ENCODE measurements around the gene MFSD6L. TPM values are rescaled to one million over a fixed set of nuclear protein-coding genes. Genes with fewer than 3 reads are reported as not detected.

The MFSD6L gene
- total and polyA plus RNA-seq, 3 donors from 2014 or later, result 14.2 to 56.5 (median 16.1) TPM

DNA sequence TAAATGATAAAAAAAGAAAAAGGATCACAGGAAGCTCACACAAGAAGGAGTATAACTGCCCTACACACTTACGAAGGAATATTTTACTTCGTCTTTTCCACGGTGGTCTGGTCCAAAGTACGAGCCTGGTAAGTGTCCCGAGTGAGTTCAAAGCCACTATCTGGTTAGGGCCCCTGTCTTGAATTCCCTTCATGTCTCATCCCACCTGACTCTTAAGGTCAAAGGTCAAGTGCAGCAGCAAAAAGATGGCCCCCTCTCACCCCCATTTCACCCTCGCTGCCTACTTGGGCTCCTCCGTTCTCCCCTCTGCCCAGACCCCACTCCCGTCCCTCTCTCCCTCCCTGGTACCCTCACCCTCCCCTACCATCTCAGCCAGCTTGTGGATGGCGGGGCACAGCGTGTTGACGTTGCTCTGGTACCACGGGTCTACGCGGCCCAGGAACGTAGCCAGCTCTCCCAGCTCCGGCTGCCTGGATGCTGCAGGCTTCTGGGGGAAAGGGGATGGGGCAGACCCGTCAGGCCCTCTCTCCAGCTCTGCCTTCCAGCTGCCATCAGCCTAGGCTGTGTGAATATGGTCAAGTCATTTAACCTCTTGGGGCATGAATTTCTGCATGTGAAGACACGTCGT, 27.8 kb upstream of the MFSD6L start:
- DNase-seq, result no peak
- H3K27ac ChIP-seq, result no peak overlapping the region
- no peaks in the 10 kb centered on the region for H3K4me1 ChIP-seq
- no peaks in the 10 kb centered on the region for H3K9me3 ChIP-seq
- WGBS, 2 donors, result 69 to 77% methylated on average over 19 of the region's 19 CpGs
- H3K4me3 ChIP-seq, result no peak overlapping the region
- TF ChIP-seq, protein P1, sequence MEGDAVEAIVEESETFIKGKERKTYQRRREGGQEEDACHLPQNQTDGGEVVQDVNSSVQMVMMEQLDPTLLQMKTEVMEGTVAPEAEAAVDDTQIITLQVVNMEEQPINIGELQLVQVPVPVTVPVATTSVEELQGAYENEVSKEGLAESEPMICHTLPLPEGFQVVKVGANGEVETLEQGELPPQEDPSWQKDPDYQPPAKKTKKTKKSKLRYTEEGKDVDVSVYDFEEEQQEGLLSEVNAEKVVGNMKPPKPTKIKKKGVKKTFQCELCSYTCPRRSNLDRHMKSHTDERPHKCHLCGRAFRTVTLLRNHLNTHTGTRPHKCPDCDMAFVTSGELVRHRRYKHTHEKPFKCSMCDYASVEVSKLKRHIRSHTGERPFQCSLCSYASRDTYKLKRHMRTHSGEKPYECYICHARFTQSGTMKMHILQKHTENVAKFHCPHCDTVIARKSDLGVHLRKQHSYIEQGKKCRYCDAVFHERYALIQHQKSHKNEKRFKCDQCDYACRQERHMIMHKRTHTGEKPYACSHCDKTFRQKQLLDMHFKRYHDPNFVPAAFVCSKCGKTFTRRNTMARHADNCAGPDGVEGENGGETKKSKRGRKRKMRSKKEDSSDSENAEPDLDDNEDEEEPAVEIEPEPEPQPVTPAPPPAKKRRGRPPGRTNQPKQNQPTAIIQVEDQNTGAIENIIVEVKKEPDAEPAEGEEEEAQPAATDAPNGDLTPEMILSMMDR (IDR thresholded peaks at IDR 0.05), result no peak
- TF ChIP-seq POLR2A (IDR thresholded peaks at IDR 0.05), result no peak
- intact Hi-C loops (cut with DNase I; ENCODE audit: low total_unique reads), result no loop called here
- no peaks in the 10 kb centered on the region for H3K27me3 ChIP-seq
- H3K36me3 ChIP-seq (ENCODE audit: low read depth, missing control alignments), result no peaks in the 10 kb centered on the region

- intact Hi-C loops (cut with DNase I; ENCODE audit: low total_unique reads), result no loop called here
- no peak overlapping the region for H3K27ac ChIP-seq
- H3K4me3 ChIP-seq, result no peak overlapping the region
- no peaks in the 10 kb centered on the region for H3K27me3 ChIP-seq
- H3K4me1 ChIP-seq, result no peaks in the 10 kb centered on the region
- H3K9me3 ChIP-seq, result no peaks in the 10 kb centered on the region
- TF ChIP-seq, protein P1 (IDR thresholded peaks at IDR 0.05), result no peak
- no peak for TF ChIP-seq POLR2A (IDR thresholded peaks at IDR 0.05)
- 58 to 69% methylated on average over 2 of the region's 2 CpGs for WGBS, 2 donors
- no peak for DNase-seq
- no peaks in the 10 kb centered on the region for H3K36me3 ChIP-seq (ENCODE audit: low read depth, missing control alignments)
These were observed 26.6 kb upstream of the MFSD6L start for GRCh38 chr17:8825802-8826201.

DNA sequence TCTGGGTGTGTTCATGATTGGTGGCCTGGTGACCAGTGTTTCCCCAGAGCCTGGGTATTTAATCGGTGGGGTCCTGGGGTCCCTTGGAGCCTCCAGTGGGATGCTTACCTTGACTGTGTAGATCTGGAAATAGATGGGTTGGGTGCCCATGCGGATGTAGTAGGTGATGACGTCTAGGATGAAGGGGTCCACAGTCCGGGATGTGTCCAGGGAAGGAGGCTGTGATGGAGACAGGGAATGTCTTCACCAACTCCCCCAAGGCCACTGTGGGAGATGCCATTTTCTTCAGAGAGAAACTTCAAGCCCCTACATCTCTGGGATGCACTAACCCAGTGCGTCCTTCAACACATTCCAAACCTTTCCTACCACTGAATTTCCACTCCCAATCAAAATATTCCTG, 24.1 kb upstream of the MFSD6L start:
- no peak overlapping the region for H3K4me3 ChIP-seq
- H3K27me3 ChIP-seq, result no peaks in the 10 kb centered on the region
- TF ChIP-seq POLR2A (IDR thresholded peaks at IDR 0.05), result no peak
- TF ChIP-seq, protein P1 (IDR thresholded peaks at IDR 0.05), result no peak
- intact Hi-C loops (cut with DNase I; ENCODE audit: low total_unique reads), result no loop called here
- H3K36me3 ChIP-seq (ENCODE audit: low read depth, missing control alignments), result no peaks in the 10 kb centered on the region
- no peak for DNase-seq
- H3K4me1 ChIP-seq, result no peaks in the 10 kb centered on the region
- no peaks in the 10 kb centered on the region for H3K9me3 ChIP-seq
- H3K27ac ChIP-seq, result no peak overlapping the region
- 95 to 97% methylated on average over 5 of the region's 5 CpGs for WGBS, 2 donors

- TF ChIP-seq, protein P1 (IDR thresholded peaks at IDR 0.05), result no peak
- no peak for TF ChIP-seq POLR2A (IDR thresholded peaks at IDR 0.05)
- H3K27me3 ChIP-seq, result no peaks in the 10 kb centered on the region
- H3K36me3 ChIP-seq (ENCODE audit: low read depth, missing control alignments), result no peaks in the 10 kb centered on the region
- H3K4me3 ChIP-seq, result no peak overlapping the region
- no peak overlapping the region for H3K27ac ChIP-seq
- 77 to 89% methylated on average over 5 of the region's 5 CpGs for WGBS, 2 donors
- intact Hi-C loops (cut with DNase I; ENCODE audit: low total_unique reads), result no loop called here
- no peak for DNase-seq
- no peaks in the 10 kb centered on the region for H3K9me3 ChIP-seq
- H3K4me1 ChIP-seq, result no peaks in the 10 kb centered on the region
These were observed 23.4 kb upstream of the MFSD6L start for GRCh38 chr17:8822401-8823035.
